CD4-positive, alpha-beta T cell treated with Interleukin-4 for 1 hour (primary cell): ENCODE data around the gene MVB12A.

Source experiments
- DNase-seq, 2 donors: peaks; one replicate each; pipeline ENCODE4 v3.0.0-alpha.2; 2020 to 2022

Gene MVB12A

DNA sequence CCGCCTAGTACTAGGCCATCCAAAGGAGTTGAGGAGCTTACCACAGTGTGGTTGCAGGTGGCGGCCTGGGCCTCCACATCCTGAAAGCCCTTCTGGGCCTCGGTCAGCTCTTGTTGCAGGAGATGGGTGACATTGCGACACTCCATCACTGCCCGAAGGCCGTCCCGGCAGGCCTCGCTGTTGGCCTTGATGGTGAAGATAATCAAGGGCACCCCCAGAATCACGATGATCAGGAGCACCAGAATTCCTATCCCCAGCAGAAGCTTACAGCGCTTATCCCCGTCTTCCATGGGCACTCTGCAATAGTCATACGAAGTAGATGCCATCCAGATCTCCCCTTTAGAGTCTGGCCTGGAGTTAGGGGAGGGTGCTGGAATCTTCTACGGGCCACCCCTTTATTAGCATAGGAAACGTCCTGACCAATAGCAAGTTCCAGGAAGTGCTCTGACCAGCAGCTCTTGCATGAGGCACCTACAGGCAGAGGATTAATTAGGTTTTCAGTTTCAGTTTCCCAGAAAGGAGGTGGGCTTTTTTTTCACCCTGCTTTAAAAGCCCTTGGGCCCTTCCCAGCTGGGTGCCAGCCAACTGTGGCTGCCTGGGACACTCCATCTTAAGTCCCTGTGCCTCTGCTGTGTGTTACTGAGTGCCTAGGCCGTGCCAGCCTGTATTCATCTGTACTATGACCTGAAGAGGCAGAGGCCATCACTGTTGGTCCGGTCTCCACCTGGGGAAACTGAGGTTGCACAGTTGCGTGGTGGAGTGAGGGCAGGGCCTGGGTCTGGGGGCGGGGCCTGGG is 14.4 kb upstream of the MVB12A start, which contains the start of gene BST2:
Gene BST2, minus strand, starts transcription at position 381 of the 796 bp plus-strand sequence. Its CDS starts 55 bp downstream, at position 326.
- peak; percentile 76 to 85 for DNase-seq

DNA sequence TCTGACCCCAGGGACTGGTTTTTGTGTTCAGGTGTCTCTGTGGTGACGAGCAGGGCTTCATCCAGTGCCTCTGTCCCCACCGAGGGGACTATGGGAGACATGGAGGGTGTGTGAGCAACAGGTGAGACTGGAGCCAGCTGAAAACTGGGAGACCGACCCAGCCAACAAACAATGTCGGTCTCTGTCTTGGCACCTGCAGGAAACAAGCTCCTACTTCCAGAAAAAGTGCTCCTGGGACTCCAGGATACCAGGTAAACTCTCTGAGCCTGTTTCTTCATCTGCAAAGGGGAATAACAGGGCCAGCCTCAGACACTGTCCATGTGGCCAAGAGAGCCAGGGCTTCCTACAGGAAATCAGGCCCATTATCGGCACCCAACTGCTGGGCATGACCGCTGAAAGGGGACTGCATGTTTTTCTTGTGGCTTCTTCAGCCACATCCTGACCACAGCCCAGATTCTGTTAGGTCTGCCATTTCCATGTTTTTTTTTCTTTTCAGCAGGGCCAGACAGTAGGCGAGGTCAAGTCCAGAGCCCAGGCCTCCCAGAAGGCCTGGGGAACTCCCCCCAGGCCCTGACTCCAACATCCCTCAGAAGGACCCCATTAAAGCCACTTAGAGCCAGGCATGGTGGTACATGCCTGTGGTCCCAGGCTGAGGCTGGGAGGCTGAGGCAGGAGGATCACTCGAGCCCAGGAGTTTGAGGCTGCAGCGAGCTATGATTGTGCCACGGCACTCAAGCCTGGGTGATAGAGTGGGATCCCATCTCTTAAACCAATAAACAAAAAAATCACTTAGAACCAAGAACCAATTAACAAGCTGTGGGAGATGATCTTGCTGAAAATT is 13.6 kb upstream of the MVB12A start:
- DNase-seq: peak in 1 of 2 donors; percentile 30

DNA sequence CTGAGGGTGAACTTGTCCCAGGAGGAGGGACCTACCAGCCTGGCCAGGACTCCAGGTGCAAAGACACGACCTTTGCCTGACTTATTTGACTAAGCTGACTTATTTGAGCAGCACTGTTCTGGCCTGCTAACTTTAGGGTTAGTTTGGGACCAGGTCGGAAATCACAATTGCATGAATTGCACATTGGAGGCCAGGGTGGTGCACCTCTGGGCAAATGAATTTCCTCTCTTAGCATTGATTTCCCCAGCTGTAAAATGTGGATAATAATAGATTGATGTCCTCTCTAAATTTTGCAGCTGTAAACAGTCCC is 13.0 kb upstream of the MVB12A start:
- no peak for DNase-seq

DNA sequence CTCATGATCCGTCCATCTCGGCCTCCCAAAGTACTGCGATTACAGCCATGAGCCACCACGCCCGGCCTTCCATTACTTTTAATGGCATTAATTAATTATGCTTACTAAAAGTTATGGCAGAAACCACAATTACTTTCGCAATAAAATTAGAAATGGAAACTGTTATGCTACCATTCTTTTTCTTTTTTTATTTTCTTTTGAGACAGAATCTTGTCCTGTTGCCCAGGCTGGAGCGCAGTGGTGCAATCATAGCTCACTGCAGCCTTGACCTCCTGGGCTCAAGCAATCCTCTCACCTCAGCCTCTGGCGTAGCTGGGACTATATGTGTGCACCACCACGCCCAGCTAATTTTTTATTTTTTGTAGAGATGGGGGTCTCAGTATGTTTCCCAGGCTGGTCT is 9.9 kb upstream of the MVB12A start:
- no peak for DNase-seq

DNA sequence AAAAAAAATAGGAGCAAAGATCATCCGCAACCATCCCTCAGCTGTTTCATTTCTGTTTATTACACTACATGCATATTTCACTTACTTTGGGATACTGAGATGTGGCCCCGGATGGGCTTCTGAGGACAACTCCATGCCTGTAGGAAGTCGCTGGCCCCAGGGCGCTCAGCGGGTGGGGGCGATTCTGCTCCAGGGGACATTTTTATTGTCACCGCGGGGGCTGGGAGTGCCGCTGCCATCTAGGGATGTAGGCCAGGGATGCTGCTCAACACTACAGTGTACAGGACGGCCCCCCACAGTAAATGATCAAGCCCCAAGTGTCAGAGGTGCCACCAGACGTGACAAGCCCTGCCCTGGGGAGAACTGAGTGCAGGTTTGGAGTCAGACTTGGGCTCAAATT is 8.0 kb upstream of the MVB12A start:
- DNase-seq: no peak

DNA sequence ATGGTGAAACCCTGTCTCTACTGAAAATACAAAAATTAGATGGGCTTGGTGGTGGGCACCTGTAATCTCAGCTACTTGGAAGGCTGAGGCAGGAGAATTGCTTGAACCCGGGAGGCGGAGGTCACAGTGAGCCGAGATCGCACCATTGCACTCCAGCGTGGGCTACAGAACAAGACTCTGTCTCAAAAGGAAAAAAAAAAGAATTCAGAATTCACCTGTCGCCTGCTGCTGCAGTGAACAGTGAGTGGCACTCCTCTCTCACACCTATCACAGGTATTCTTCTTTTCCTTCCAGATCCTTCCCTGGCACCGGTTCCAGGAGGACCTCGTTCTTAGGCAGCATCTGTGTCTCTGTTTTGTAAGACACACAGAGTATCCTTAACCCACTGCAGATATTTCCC is 5.8 kb upstream of the MVB12A start:
- no peak for DNase-seq

DNA sequence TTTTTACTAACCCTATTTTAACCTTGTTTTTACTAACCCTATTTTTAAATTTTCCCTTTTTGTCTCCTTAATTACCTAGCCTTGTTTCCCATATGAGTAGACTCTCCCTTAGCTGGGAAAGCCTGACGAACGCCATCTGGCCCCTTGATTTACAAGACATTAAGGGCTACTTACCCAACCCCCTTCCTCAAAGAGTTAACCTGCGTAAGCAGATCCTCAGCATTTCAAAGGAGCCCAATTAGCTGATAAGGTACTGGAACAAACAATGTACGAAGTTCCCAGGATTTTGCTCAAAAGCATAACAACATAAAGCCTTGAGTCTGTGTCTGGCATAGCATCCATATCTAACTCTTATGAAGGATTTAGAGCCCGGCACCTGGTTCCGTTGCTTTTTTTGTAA is 4.7 kb upstream of the MVB12A start:
- no peak for DNase-seq

DNA sequence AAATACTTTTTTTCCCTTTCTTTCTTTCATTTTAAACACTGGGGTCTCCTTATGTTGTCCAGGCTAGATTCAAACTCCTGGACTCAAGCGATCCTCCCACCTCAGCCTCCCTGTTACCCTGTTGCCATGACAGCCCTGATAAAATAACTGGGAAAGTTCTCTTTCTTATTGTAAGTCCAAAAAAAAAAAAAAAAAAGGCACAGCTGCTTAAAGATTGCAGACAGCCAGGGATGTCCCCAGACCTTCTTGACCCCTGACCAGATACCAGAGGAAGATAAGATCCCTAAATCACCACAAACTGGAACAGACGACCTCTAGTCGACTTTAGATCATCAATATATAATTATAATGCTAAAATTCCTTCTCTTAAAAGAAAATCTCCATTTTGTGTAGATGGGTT is 1.1 kb upstream of the MVB12A start:
- no peak for DNase-seq

DNA sequence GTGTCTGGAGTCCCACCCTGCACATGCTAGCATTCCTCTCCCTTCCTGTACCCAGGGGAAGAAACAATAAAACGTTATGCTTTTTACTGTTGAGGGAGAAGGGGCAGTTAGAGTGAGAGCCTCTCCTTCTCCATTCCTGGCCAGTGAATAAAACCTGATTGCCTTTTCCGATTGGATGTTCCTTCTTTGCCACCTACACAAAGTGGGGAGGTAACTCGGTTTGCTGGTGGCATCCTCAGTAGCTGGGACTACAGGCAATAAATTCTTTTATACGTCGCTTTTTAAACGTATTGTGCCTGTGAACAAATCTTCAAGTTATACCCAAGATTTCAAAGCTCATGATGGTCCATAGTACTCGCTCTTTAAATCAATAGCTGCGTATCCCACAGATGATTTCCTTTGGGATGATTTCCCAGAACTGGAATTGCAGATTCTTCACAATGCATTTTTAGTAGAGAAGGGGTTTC is 660 bp upstream of the MVB12A start:
- no peak for DNase-seq

DNA sequence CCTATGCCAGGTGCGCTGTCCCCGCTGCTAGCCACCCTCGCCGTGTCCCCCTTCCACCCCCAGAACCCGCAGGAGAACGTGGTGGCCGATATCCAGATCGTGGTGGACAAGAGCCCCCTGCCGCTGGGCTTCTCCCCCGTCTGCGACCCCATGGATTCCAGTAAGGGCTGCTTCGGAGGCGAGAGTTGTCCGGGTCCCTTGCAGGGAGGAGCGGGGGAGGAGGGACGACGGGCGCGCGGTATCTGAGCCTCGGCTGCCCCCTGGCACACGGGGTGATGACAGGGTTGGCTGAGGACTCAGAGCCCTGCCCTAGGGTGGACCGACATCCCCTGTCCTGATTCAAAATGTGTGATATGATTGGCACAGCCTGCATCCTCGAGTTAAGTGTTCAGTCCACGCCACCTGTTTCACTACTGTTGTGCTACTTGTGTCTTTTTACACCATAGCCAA is 653 bp downstream of the MVB12A start:
- peak; percentile 21 to 30 for DNase-seq

DNA sequence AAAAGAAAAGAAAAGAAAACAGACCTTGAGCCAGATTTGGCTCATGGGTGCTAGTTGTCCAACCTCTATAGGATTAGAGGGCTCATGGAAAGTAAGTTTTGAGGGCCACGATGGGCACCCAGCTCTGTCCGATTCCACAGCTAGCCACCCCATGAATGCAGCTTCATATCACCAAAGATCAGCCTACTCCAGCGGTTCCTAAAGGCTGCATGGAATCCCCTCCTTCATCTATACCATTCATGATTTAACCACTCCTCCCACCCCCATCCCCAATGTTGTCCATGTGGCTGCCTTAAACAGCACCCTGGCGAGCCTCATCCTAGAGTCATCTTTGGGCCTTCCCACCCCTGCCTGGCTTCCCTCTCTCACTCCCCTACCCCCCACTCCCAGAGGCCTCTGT is 2.1 kb downstream of the MVB12A start:
- no peak for DNase-seq

DNA sequence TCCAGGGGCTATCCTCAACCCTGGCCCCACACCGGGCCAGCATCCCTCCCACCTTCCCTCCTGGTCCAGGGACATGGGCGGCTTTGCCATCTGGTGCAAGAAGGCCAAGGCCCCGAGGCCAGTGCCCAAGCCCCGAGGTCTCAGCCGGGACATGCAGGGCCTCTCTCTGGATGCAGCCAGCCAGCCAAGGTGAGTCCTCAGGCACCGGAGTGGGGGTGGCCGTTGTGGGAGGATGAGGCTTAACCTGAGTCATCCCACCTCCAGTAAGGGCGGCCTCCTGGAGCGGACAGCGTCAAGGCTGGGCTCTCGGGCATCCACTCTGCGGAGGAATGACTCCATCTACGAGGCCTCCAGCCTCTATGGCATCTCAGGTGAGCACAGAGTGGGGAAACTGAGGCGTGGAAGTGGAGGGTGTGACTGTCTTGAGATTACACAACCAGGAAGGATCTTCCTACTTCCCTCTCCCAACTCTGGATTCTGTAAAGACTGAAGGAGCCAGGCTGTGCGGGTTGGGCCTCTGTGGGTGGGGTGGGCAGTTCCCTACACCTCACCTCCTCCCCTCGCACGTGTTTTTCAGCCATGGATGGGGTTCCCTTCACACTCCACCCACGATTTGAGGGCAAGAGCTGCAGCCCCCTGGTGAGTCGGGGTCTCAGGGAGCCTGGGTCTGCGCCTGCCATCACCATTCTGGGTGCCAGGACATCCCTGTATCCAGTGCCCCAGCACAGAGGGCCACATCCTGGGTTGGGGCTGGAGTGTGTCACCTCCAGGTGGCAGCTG is 3.8 kb downstream of the MVB12A start:
- DNase-seq: no peak

DNA sequence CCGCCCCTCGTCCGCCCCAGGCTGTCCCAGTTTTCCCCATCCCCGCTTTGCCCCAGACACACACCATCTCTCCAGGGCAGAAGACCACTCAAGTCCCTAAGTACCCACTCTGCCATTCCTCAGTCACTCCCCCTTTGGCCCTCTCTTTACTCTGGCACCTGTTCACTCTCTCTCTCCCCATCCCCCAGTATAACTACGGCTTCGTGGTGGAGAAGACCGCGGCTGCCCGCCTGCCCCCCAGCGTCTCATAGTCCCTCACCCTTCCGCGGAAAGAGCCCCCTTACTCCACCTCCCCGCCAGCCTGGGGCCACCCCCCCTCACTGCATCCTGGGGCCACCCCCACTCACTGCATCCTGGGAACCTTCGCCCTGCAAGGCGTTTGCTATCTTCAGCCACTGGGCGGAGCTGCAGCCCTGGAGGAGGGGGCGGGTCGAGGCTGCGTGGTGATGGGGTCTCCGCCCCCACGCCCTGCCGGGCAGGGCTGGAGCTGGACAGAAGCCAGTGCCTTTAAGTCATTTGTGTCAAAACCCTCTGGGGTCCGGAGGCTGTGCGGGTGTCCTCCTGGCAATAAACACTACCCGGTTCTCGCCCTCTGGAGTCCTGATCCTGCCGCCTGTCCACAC is 5.0 kb downstream of the MVB12A start:
- DNase-seq: peak; percentile 16 to 23

DNA sequence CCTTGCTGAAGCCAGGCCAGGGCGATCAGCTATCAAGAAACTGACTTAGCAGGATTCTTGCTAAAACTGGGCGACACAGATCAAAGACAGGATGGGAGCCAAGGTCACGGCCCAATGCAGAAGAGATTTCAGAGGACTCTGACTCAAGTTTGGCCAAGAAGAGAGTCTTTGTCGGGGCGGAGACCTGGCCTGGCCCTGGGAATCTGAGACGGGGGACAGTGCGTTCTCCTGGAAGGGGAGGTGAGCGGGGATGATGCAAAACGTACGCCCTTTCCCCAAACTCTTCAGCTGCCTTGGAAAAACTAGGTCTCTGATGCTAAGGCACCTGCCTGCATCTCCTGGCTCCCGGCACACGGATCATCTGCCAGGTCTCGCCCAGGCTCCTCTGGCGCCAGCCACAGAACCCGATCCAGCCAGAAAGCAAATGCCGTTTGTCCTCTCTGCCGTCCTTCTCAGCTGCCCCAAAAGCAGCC is 9.8 kb downstream of the MVB12A start:
- no peak for DNase-seq

DNA sequence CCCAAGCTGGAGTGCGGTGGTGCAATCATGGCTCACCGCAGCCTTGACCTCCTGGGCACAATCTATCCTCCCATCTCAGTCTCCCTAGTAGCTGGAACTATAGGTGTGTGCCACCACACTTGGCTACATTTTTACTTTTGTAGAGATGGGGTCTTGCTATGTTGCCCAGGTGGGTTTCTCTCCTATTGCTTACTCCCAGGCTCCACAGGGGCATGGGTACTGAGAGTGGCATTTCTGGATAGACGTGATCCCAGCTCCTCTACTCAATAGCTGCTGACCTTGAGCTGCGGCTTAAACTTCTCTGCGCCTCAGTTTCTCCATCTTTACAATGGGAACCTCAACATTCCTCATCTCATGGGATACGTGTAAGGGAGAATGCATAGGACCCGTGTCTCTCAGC is 11.6 kb downstream of the MVB12A start:
- no peak for DNase-seq

DNA sequence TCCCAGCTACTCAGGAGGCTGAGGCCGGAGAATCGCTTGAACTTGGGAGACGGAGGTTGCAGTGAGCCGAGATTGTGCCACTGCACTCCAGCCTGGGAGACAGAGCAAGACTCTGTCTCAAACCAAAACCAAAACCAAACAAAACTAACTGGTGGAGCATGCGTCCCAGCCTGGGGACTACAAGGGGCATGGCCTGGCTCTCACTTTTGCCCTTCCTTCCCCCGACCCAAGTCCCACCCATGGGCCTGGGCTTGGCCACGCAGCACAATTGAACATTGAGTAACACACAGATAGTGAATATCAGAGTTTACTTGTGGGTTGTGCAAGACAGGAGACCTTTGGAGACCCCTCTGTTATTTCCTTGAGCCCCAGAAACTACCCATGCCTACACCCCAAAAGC is 15.4 kb downstream of the MVB12A start:
- no peak for DNase-seq

DNA sequence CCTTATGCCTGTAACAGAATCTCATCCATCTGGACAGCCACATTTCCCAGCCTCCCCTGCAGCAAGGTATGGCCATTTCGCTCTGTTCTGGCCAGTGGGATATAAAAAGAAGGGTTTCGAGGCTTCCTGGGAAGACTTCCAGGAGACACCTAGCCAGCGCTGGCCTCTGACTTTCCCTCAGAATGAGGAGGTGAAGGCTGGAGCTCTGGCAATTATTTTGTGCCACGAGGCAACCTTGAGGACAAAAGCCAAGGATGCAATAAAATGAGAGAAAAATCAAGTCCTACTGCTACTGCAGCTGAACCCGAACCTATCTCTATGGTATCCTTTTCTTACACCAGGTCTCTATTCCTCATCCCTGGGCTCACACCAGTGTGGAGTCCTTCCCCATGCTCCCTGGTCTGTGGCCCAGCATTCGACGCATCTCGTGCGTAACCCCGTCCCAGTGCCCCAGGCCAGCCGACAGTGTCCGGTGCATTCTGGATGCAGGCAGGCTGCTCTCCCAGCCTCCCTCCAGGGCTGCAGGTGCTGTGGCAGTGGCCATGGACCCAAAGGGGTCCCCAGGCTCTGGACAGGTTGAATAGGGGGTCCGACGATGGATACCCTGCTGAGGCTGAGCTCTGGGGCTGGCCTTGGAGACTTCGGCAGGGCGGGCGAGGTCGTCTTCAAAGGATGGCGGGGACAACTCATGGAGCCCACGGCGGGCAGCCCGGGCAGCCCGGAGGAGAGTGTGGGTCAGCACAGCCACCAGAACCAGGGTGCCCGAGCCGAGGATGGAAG is 16.4 kb downstream of the MVB12A start:
- no peak for DNase-seq

DNA sequence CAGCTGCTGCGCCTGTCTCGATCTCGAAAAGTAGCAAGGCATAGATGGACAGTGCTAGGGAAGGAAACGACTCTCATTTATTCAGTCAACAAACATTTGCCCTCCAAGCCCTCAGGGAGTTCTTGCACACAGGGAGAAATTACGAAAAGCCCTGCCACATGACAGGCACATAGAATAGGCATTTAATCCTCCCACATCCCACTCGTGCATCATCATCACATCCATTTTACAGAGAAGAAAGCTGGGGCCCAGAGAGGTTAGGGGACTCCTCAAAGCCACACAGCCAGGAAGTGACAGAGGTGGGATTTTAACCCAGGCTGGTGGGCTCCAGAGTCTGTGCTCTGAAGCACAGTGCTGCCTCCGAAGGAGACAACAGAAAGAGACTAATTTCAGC is 17.0 kb downstream of the MVB12A start:
- DNase-seq: no peak

DNA sequence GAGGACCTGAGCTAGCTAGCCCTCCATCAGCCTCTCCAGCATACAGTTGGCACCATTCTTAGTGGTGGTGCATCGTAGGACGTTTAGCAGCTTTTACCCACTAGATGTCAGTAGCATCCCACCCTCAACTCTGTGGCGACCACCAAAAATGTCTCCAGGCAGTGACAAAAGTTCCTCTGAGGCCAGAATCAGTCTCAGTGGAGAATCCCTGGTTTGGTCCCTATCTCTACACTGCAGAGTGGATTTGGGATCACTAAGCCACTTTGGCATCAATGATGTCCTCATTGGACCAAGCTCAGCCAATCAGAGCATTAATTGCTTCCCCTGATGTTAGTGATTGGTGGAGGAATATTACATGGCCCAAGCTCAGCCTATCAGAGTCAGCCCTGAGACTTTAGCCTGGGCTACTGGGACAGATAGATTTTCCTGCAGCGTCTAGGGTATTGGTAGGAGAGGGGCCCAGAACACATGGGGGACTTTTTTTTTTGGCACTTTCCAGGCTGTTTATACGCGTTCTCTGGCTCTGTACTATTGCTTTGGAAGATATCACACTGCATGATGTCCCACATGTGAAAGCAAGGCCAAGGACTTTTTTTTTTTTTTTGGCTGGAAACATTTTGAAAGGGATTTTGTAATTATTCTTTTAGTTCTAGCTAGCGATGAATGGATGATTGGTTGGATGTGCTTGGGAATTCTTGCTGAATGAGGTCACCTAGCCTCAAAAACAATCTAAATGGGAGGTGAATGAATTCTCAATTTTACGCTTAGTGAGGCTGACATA is 21.6 kb downstream of the MVB12A start:
- peak in 1 of 2 donors; percentile 20 for DNase-seq

DNA sequence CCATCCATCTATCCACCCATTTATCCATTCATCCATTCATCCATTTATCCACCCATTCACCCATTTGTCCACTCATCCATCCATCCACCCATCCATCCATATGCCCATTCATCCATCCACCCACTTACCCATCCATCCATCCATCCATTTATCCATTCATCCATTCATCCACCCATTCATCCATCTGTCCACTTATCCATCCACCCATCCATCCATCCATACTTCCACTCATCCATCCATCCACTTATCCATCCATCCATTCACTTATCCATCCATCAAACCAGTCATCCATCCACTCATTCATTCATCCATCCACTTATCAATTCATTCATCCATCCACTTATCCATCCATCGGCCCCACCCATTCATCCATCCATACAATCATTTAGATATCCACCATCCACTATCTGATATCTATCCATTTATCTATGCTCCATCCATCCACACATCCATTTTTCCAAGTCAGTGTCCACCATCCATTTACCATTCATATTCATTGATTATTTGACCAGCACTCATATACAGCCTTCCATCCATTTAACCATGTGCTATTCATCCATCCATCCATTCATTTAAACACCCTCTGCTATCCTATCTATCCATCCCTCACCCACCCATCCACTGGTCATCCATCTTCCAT is 25.8 kb downstream of the MVB12A start:
- DNase-seq: no peak
